ENCODE data around the gene HOXB3.

Gene HOXB3

DNA sequence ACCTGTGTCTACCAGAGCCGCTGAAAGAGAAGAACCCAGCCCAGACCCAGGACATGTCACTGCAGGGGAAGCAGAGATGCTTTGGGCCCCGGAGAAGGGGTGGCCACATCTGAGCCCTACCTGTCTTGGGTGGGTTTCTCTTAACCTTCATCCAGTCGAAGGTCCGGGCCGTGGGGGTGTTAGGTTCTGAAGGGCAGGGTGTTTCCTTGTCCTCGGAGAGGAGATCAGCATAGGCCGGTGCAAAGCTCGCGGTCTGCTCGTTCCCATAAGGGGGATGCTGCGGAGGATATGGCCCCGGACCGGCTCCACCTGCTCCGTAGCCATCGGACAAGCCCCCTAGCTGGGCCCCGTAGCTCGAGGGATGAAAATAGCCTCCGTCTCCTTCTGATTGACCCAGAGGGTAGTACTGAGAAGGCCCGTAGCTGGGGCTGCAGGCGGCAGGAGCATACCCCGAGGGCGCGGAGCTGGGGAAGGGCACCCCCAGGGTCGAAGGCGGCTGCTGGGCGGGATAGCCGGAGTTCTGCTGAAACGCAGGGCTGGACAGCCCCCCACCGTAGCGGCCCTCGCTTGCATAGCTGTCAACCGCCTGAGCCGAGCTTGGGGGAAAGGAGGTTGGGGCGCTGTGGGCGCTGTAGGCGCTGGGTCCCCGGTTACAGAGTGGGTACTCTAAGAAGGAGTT is 59.7 kb downstream of the HOXB3 start:
- Histone ChIP-seq H3K4me3 (ENCODE audit: low read depth, low read length) (no peak overlapping the region), H3K9me3 (ENCODE audit: control insufficient read depth, insufficient read depth, low read depth, low read length) (no peaks in the 10 kb centered on the region), H3K27ac (ENCODE audit: extremely low read depth, low read depth, low read length) (no peak overlapping the region), H3K36me3 (ENCODE audit: control insufficient read depth in 2 of 2, insufficient read depth in 1 of 2, low read length in 2 of 2) (no peaks in the 10 kb centered on the region), H3K4me1 (ENCODE audit: control insufficient read depth, insufficient read depth, low read length) (no peaks in the 10 kb centered on the region; the same call in 1 of the 2 replicates)
- TF ChIP-seq ZNF324 (tag by site-specific recombination; IDR thresholded peaks at IDR 0.05) (no peak), ZNF521 (tag by site-specific recombination; IDR thresholded peaks at IDR 0.05) (no peak), ZNF350 (tag by site-specific recombination; IDR thresholded peaks at IDR 0.05) (no peak), ZNF157 (tag by site-specific recombination; IDR thresholded peaks at IDR 0.05) (no peak), ZNF274 (IDR thresholded peaks at IDR 0.05; ENCODE audit: low read length) (no peak), ZNF274 (tag by site-specific recombination; IDR thresholded peaks at IDR 0.05; ENCODE audit: borderline replicate concordance) (no peak), ZSCAN30 (tag by site-specific recombination; IDR thresholded peaks at IDR 0.05) (no peak)
- ChIA-PET POLR2A (interaction anchor here (0.6 to 0.9 kb wide), 2 partner anchors 8 to 23 kb away, joined by 3 to 4 read pairs; no protein-coding TSS in a partner anchor), CTCF (interaction anchor here (0.6 kb wide), 1 partner anchor 449 kb away, joined by 3 read pairs; no protein-coding TSS in a partner anchor)

DNA sequence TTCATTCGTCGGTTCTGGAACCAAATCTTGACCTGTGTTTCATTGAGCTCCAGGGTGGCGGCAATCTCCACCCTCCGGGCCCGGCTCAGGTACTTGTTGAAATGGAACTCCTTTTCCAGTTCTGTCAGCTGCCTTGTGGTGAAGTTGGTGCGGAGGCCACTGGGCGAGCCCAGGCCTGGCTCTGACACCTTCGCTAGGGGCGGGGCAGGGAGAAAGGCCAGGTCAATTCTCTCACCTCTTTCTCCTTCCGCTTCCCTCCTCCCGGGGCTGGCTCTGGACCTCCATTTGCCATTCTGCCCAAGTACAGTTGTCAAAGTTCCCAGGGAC is 60.4 kb downstream of the HOXB3 start:
- H3K9me3 ChIP-seq (ENCODE audit: control insufficient read depth, insufficient read depth, low read depth, low read length) = no peaks in the 10 kb centered on the region
- POLR2A ChIA-PET = interaction anchor here (0.6 kb wide), 2 partner anchors 9 to 21 kb away, joined by 4 to 7 read pairs; no protein-coding TSS in a partner anchor
- no peak overlapping the region for H3K27ac ChIP-seq (ENCODE audit: extremely low read depth, low read depth, low read length)
- H3K4me1 ChIP-seq (ENCODE audit: control insufficient read depth, insufficient read depth, low read length) = no peaks in the 10 kb centered on the region; the same call in 1 of the 2 replicates
- TF ChIP-seq ZNF654 (tag by site-specific recombination; IDR thresholded peaks at IDR 0.05; ENCODE audit: low read depth) = no peak
- TF ChIP-seq ZNF302 (tag by site-specific recombination; IDR thresholded peaks at IDR 0.05; ENCODE audit: low read depth) = no peak
- TF ChIP-seq ZNF391 (tag by site-specific recombination; IDR thresholded peaks at IDR 0.05; ENCODE audit: borderline replicate concordance, low read depth) = no peak
- TF ChIP-seq, protein P1, sequence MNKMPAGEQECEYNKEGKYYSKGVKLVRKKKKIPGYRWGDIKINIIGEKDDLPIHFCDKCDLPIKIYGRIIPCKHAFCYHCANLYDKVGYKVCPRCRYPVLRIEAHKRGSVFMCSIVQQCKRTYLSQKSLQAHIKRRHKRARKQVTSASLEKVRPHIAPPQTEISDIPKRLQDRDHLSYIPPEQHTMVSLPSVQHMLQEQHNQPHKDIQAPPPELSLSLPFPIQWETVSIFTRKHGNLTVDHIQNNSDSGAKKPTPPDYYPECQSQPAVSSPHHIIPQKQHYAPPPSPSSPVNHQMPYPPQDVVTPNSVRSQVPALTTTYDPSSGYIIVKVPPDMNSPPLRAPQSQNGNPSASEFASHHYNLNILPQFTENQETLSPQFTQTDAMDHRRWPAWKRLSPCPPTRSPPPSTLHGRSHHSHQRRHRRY (tag by site-specific recombination; IDR thresholded peaks at IDR 0.05) = no peak
- TF ChIP-seq WT1 (tag by site-specific recombination; IDR thresholded peaks at IDR 0.05) = no peak
- TF ChIP-seq ZNF791 (tag by site-specific recombination; IDR thresholded peaks at IDR 0.05) = no peak
- TF ChIP-seq ZNF16 (tag by site-specific recombination; IDR thresholded peaks at IDR 0.05; ENCODE audit: low read depth) = no peak
- TF ChIP-seq BCL11A (tag by site-specific recombination; IDR thresholded peaks at IDR 0.05; ENCODE audit: low read depth) = no peak
- no peak for TF ChIP-seq OSR2 (tag by site-specific recombination; IDR thresholded peaks at IDR 0.05)
- no peak for TF ChIP-seq ZNF621 (tag by site-specific recombination; IDR thresholded peaks at IDR 0.05)
- TF ChIP-seq ZNF555 (tag by site-specific recombination; conservative IDR thresholded peaks at IDR 0.05) = no peak
- TF ChIP-seq, protein P2, sequence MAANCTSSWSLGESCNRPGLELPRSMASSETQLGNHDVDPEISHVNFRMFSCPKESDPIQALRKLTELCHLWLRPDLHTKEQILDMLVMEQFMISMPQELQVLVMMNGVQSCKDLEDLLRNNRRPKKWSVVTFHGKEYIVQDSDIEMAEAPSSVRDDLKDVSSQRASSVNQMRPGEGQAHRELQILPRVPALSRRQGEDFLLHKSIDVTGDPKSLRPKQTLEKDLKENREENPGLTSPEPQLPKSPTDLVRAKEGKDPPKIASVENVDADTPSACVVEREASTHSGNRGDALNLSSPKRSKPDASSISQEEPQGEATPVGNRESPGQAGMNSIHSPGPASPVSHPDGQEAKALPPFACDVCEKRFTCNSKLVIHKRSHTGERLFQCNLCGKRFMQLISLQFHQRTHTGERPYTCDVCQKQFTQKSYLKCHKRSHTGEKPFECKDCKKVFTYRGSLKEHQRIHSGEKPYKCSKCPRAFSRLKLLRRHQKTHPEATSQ (tag by site-specific recombination; IDR thresholded peaks at IDR 0.05) = no peak
- TF ChIP-seq IKZF3 (tag by site-specific recombination; IDR thresholded peaks at IDR 0.05) = no peak
- TF ChIP-seq ZNF19 (tag by site-specific recombination; IDR thresholded peaks at IDR 0.05; ENCODE audit: low read depth) = no peak
- TF ChIP-seq ZBTB7A (tag by site-specific recombination; IDR thresholded peaks at IDR 0.05; ENCODE audit: low read depth) = no peak
- no peaks in the 10 kb centered on the region for H3K36me3 ChIP-seq (ENCODE audit: control insufficient read depth in 2 of 2, insufficient read depth in 1 of 2, low read length in 2 of 2)
- CTCF ChIA-PET = no interaction called here
- no peak overlapping the region for H3K4me3 ChIP-seq (ENCODE audit: low read depth, low read length)

Measured in HEK293 (cell line).